A673 (cell line): Measurements from ENCODE around the gene CCDC148. TPM values are rescaled to one million over a fixed set of nuclear protein-coding genes. Genes with fewer than 3 reads are reported as not detected.

Source experiments
- BruUV-seq: library from RNA; stranded (reverse); fragments of 400-500 nt; replicated peaks from 2 replicates; lab custom pipeline; 2021; lab: Mats Ljungman, UMichigan
- CTCF ChIA-PET: fragments of 300-600 bp; sonication (Branson Sonifier 250); formaldehyde crosslinking; loops from one replicate; lab custom pipeline; 2022; ENCODE audit warnings: antibody characterized with exemption; lab: Charles Lee
- POLR2A ChIA-PET: fragments of 300-600 bp; sonication (Branson Sonifier 250); formaldehyde crosslinking; loops from one replicate; lab custom pipeline; 2022; ENCODE audit warnings: antibody characterized with exemption; ENCODE audit not compliant: low non-redundant PET; lab: Charles Lee
- DNase-seq: peaks from one replicate; pipeline ENCODE4 v3.0.0-alpha.2; 2015; ENCODE audit warnings: low spot score
- H3K27ac ChIP-seq: fragments of 200-600 bp; sonication (generic); 2 replicates; pipeline ENCODE4 v1.5.1; 2016; ENCODE audit warnings: mixed run types, low read depth, mild to moderate bottlenecking, mixed read lengths, antibody characterized with exemption, low read length; ENCODE audit not compliant: poor library complexity, severe bottlenecking
- H3K27me3 ChIP-seq: fragments of 200-600 bp; sonication (generic); replicated peaks from 2 replicates; pipeline ENCODE4 v1.6.1; 2017; ENCODE audit warnings: mixed run types, low read depth, mild to moderate bottlenecking, mixed read lengths, antibody characterized with exemption, low read length; ENCODE audit not compliant: insufficient read depth, poor library complexity
- H3K36me3 ChIP-seq: fragments of 200-600 bp; sonication (generic); 2 replicates; pipeline ENCODE4 v1.6.1; 2016; ENCODE audit warnings: mixed run types, mild to moderate bottlenecking, mixed read lengths, antibody characterized with exemption, low read length; ENCODE audit not compliant: insufficient read depth, poor library complexity, severe bottlenecking
- H3K4me1 ChIP-seq: fragments of 200-600 bp; sonication (generic); 2 replicates; pipeline ENCODE4 v1.6.1; 2017; ENCODE audit warnings: mixed run types, mild to moderate bottlenecking, mixed read lengths, antibody characterized with exemption, low read length; ENCODE audit not compliant: insufficient read depth, poor library complexity, severe bottlenecking
- H3K4me3 ChIP-seq: fragments of 200-600 bp; sonication (generic); 2 replicates; pipeline ENCODE4 v1.5.1; 2016; ENCODE audit warnings: low read depth, mixed run types, mild to moderate bottlenecking, mixed read lengths, low read length; ENCODE audit not compliant: poor library complexity, severe bottlenecking
- H3K9me3 ChIP-seq: fragments of 200-600 bp; sonication (generic); 2 replicates; pipeline ENCODE4 v1.6.1; 2016; ENCODE audit warnings: mixed run types, low read depth, mild to moderate bottlenecking, mixed read lengths, antibody characterized with exemption, low read length; ENCODE audit not compliant: poor library complexity, severe bottlenecking
- EZH2 ChIP-seq: fragments of 200-600 bp; sonication (generic); IDR thresholded peaks from 2 replicates; pipeline ENCODE4 v1.6.1; 2017; ENCODE audit warnings: borderline replicate concordance, low read depth, mild to moderate bottlenecking, mixed read lengths, antibody characterized with exemption, low read length; ENCODE audit not compliant: poor library complexity, severe bottlenecking
- intact Hi-C: fragments of 100-400 bp; cut with micrococcal nuclease; formaldehyde crosslinking; loops from one replicate; pipeline ENCODE4 v1.10.0; 2022; ENCODE audit not compliant: unreplicated experiment
- total RNA-seq: library from RNA; stranded (reverse); gene quantifications from 2 replicates; pipeline ENCODE4 v1.2.3, GENCODE V29; 2021
- TF ChIP-seq, protein P1 (sequence below): fragments of 300-800, 200-600 bp; sonication (generic); conservative IDR thresholded peaks from 2 replicates; pipeline ENCODE4 v1.5.1; 2017; ENCODE audit warnings: low read depth, mild to moderate bottlenecking, antibody characterized with exemption, low read length, moderate library complexity, mixed read lengths

CCDC148 gene
- total RNA-seq, 1 experiment from 2014 or later: 0.90 TPM

GRCh38 chr2:158131919-158132566 lies 324.5 kb downstream of the CCDC148 start:
- no peaks in the 10 kb centered on the region for H3K27me3 ChIP-seq
- H3K9me3 ChIP-seq: no peaks in the 10 kb centered on the region
- no peaks in the 10 kb centered on the region for H3K36me3 ChIP-seq
- no peak for DNase-seq
- no peaks in the 10 kb centered on the region for H3K4me1 ChIP-seq
- H3K4me3 ChIP-seq: no peak overlapping the region
- H3K27ac ChIP-seq: no peak overlapping the region
- TF ChIP-seq, protein P1, sequence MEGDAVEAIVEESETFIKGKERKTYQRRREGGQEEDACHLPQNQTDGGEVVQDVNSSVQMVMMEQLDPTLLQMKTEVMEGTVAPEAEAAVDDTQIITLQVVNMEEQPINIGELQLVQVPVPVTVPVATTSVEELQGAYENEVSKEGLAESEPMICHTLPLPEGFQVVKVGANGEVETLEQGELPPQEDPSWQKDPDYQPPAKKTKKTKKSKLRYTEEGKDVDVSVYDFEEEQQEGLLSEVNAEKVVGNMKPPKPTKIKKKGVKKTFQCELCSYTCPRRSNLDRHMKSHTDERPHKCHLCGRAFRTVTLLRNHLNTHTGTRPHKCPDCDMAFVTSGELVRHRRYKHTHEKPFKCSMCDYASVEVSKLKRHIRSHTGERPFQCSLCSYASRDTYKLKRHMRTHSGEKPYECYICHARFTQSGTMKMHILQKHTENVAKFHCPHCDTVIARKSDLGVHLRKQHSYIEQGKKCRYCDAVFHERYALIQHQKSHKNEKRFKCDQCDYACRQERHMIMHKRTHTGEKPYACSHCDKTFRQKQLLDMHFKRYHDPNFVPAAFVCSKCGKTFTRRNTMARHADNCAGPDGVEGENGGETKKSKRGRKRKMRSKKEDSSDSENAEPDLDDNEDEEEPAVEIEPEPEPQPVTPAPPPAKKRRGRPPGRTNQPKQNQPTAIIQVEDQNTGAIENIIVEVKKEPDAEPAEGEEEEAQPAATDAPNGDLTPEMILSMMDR: no peak
- BruUV-seq: no TSS peak
- ChIA-PET POLR2A (no interaction called here), CTCF (no interaction called here)
- intact Hi-C loops: no loop called here

- no peaks in the 10 kb centered on the region for H3K9me3 ChIP-seq
- H3K36me3 ChIP-seq: no peaks in the 10 kb centered on the region
- no TSS peak for BruUV-seq
- H3K27me3 ChIP-seq: no peaks in the 10 kb centered on the region
- TF ChIP-seq, protein P1: no peak
- no peak overlapping the region for H3K27ac ChIP-seq
- intact Hi-C loops: no loop called here
- ChIA-PET CTCF (no interaction called here), POLR2A (no interaction called here)
- no peak for DNase-seq
- no peaks in the 10 kb centered on the region for H3K4me1 ChIP-seq
- no peak overlapping the region for H3K4me3 ChIP-seq
Measured at GRCh38 chr2:158131483-158131912, 325.1 kb downstream of the CCDC148 start.

GRCh38 chr2:158130832-158131473 lies 325.6 kb downstream of the CCDC148 start:
- Histone ChIP-seq H3K9me3 (no peaks in the 10 kb centered on the region), H3K36me3 (no peaks in the 10 kb centered on the region), H3K27ac (no peak overlapping the region), H3K27me3 (no peaks in the 10 kb centered on the region), H3K4me3 (no peak overlapping the region), H3K4me1 (no peaks in the 10 kb centered on the region)
- DNase-seq: no peak
- intact Hi-C loops: no loop called here
- BruUV-seq: no TSS peak
- CTCF ChIA-PET: no interaction called here
- POLR2A ChIA-PET: no interaction called here
- no peak for TF ChIP-seq EZH2
- TF ChIP-seq, protein P1: no peak
